GM10248 (cell line): ENCODE results near the gene UTS2R.

Experiments
- CTCF ChIA-PET: fragments of 300-600 bp; sonication (Branson Sonifier 250); formaldehyde crosslinking; extraction: SDS; loops from one replicate; lab custom pipeline; 2021; ENCODE audit warnings: antibody characterized with exemption; lab: Yijun Ruan, JAX
- POLR2A ChIA-PET: fragments of 350-650 bp; sonication (Branson Sonifier 250); formaldehyde crosslinking; extraction: SDS; loops from one replicate; lab custom pipeline; 2020; ENCODE audit warnings: antibody characterized with exemption; lab: Yijun Ruan, JAX
- DNase-seq: peaks from one replicate; pipeline ENCODE4 v3.0.0; 2012; ENCODE audit errors: extremely low spot score
- CTCF ChIP-seq: IDR thresholded peaks from 2 replicates; pipeline ENCODE4 v1.5.1; 2012; ENCODE audit warnings: mild to moderate bottlenecking, low read depth; ENCODE audit errors: extremely low read depth, missing control alignments, control extremely low read depth

The UTS2R gene

GRCh38 chr17:82329683-82330321, 41.8 kb upstream of the UTS2R start:
- ChIA-PET POLR2A (no interaction called here), CTCF (interaction anchor here (1.1 to 1.7 kb wide), 2 partner anchors 8 to 36 kb away, joined by 3 read pairs; no protein-coding TSS in a partner anchor)
- no peak for TF ChIP-seq CTCF
- no peak for DNase-seq

DNA sequence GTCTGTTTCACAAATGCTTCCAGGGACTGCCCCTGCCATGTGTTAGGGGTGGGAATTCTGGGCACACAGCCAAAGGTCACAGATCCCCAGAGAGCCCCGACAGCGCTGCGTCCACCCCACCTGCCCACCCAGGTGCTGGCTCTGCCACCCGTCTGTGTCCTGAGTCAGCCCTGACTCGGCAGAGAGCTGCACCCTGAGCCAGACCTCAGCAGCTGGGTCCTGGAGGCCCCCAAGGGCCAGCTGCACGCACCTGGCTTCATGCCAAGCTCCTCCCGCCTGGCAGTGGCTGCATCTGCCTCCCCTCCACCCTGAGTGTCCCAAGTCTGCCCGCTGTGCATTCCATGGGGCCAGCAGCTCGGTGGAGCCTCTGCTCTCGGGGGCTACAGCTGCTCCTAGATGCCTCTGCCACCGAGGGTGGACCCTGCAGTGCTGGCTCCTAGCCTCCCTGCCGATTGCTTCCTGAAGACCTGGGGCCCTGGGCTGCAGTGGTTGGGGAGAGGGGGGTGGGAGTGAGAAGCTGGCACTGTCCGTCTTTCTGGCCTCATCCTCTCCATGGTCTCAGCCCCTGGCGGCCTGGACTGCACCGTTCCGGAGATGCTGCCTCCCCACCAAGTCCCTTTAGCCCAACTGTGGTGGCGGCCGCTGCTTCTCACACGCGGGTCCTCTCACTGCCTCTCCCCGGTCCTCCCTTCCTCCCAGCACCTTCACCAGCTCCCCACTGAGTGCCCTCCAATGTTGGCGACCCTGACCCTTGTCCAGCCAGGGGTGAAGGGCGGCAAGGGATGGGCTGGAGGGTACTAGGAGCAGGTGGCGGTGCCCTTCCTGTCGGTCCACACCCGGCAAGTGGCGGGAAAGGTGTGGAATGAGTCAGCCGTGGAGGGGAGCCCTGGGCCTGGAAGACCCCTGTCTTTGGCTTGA, 41.0 kb upstream of the UTS2R start:
- DNase-seq, result no peak
- no peak for TF ChIP-seq CTCF
- POLR2A ChIA-PET, result no interaction called here
- CTCF ChIA-PET, result interaction anchor here (1.1 to 1.7 kb wide), 2 partner anchors 8 to 35 kb away, joined by 3 read pairs; no protein-coding TSS in a partner anchor

DNA sequence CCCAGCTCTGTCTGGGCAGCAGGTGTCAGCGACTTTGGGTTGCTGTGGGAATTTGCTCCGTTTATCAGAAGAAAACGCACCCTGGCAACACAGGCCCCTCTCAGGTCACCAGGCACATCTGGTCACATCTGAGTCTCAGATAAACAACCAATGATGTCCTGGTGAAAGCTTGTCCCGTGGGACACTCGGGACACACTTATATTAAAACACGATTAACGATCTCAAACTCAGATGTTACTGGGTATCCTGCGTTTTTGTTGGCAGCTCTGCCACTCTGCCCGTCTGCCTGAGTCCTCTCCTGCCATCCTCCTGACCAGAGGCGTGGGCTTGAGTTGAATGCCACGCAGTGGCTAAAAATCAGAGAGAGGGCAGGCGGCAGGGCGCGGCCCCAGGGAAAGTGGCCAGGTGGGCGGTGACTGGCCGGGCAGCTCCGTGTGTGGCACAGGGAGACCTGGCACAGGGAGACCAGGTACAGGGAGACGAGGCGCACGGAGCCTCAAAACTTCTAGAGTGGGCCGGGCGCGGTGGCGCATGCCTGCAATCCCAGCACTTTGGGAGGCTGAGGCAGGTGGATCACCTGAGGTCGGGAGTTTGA, 40.1 kb upstream of the UTS2R start:
- no peak for DNase-seq
- POLR2A ChIA-PET, result no interaction called here
- CTCF ChIA-PET, result no interaction called here
- TF ChIP-seq CTCF, result no peak

DNA sequence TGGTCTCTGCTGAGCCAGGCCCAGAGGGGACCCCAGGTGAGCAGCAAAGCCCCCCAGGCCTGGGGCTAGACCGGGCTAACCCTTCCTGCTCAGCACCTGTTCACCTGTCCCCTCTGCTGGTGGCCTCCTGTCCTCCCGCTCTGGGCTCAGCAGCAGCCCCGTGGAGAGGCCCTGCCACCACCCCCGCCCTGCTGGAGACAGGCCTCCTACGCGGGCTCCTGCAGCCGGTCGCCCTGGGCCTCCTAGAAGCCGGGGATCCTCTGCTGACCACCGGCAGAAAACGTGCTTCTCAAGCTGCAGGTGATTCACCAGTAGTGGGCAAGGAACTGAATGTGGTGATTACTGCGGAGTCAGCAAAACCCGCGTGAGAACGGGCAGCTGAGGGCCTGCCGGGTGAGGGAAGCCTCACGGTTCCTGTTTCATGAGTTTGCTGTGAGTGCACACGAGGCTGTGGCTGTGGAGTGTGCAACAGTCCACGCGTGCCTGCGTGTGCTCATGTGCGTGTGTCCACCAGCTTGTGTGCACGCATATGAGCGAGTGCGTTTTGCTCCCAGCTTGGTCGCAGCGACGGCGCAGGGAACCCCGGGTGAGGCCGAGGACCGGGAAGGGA, 38.8 kb upstream of the UTS2R start:
- ChIA-PET POLR2A (interaction anchor here (0.5 kb wide), 1 partner anchor 37 kb away, joined by 4 read pairs; no protein-coding TSS in a partner anchor), CTCF (interaction anchor here (0.8 to 1.5 kb wide), 3 partner anchors 11 to 18 kb away, joined by 3 to 4 read pairs (median 4); no protein-coding TSS in a partner anchor)
- no peak for TF ChIP-seq CTCF
- DNase-seq, result no peak

DNA sequence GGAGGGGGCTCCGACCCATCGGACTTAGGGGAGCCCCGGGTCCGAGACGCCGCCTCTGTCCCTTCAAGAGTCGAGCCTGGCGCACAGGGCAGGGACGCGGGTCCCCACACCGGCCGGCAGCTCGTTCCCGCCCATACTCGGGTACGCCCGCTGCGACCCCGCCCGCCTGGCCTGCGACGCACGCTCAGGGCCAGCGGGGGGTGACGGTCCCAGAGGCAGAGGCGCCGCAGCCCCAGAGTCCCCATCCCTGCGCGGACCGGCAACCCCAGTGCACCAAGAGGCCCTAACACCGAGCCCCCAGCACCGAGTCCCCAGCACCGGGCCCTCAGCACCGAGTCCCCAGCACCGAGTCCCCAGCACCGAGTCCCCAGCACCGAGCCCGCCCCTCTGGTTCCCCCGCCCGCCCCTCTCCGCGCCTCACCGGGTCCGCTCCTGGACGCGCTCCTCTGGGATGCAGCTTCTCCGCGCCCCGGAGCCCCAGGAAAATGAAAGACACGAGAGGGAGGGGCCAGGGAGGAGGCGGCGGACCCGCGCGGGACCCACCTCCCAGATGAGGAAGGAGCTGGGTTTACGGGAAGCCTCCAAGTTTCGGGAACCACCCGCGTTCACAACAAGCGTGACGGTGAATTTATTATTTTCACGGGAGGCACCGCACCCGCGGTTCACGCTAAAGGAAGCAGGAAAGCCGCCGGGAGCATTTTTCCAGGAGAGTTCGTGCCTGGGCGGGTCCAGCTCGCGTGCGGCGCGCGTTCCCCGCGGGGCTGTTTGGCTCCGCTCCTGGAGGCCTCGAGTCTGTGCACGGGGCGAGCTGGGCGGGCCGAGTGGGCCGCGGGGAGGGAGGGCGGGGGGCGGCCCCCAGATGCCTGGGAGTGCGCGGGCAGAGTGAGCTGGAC, 38.0 kb upstream of the UTS2R start, which contains the start of gene SECTM1:
Gene SECTM1, minus strand, starts transcription at position 488 of the 893 bp plus-strand sequence. CDS start 6,526 bp downstream, outside the sequence.
- no peak for DNase-seq
- ChIA-PET CTCF (interaction anchor here (0.8 to 1.7 kb wide), 6 partner anchors 11 to 32 kb away, joined by 3 to 6 read pairs (median 4); no protein-coding TSS in a partner anchor), POLR2A (no interaction called here)
- TF ChIP-seq CTCF, result no peak
